ENCODE results near the gene PI4KA. TPM values are rescaled to one million over a fixed set of nuclear protein-coding genes. Genes with fewer than 3 reads are reported as not detected.

PI4KA gene
- total and polyA plus RNA-seq, 2 donors (not counting 1 experiment from before 2014, with no cell fraction given): 26.4 to 40.6 TPM

DNA sequence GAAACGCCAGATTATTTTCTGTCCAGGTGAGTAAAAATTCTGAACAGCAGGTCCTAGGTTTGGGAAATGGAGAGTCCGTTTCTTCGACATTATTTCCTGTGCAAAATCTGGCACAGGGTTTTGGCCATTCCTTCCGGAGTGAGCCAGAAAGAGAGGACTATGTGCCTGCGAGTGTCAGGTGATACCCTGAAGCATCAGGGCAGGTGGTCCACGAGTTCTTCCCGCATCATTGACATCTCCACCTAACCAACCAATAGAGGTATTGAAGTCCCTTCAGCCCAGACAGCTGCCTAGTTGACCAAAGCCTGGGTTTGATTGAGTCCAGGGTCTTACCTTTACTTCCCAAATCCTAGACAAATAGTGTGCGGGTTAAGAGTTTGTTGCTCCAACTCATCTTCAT, 1.0 kb upstream of the PI4KA start:
- H3K4me1 ChIP-seq (ENCODE audit: control insufficient read depth, extremely low read depth, insufficient read depth, low read length): peaks cover 5% of the 10 kb centered on the region
- H3K9me3 ChIP-seq (ENCODE audit: control insufficient read depth, insufficient read depth, low read depth, low read length): no peaks in the 10 kb centered on the region
- peak overlapping the region; percentile 91 to 98 (median 94) for H3K4me3 ChIP-seq (replicated peaks in 1 of 4; ENCODE audit: control extremely low read depth in 1 of 4, insufficient read depth in 1 of 4, low read depth in 3 of 4, low read length in 4 of 4)
- H3K27me3 ChIP-seq (ENCODE audit: control insufficient read depth, insufficient read depth, low read length): no peaks in the 10 kb centered on the region
- peak overlapping the region; percentile 84 for H3K9ac ChIP-seq (ENCODE audit: insufficient read depth, low read length)
- H4K20me1 ChIP-seq (ENCODE audit: control insufficient read depth, extremely low read depth, insufficient read depth, low read length): no peaks in the 10 kb centered on the region
- H2AFZ ChIP-seq (ENCODE audit: low read length): no peak overlapping the region
- peaks cover 3% of the 10 kb centered on the region for H3K36me3 ChIP-seq (ENCODE audit: control insufficient read depth, insufficient read depth, low read length)
- H3K4me2 ChIP-seq (ENCODE audit: extremely low read depth, insufficient read depth, low read length): peak overlapping the region; percentile 64
- TF ChIP-seq, protein P1, sequence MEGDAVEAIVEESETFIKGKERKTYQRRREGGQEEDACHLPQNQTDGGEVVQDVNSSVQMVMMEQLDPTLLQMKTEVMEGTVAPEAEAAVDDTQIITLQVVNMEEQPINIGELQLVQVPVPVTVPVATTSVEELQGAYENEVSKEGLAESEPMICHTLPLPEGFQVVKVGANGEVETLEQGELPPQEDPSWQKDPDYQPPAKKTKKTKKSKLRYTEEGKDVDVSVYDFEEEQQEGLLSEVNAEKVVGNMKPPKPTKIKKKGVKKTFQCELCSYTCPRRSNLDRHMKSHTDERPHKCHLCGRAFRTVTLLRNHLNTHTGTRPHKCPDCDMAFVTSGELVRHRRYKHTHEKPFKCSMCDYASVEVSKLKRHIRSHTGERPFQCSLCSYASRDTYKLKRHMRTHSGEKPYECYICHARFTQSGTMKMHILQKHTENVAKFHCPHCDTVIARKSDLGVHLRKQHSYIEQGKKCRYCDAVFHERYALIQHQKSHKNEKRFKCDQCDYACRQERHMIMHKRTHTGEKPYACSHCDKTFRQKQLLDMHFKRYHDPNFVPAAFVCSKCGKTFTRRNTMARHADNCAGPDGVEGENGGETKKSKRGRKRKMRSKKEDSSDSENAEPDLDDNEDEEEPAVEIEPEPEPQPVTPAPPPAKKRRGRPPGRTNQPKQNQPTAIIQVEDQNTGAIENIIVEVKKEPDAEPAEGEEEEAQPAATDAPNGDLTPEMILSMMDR (conservative IDR thresholded peaks at IDR 0.05 in 1 of 2, IDR thresholded peaks at IDR 0.05 in 1 of 2; ENCODE audit: low read depth in 1 of 2, low read length in 2 of 2): no peak
- no peak for TF ChIP-seq EZH2 (IDR thresholded peaks at IDR 0.05; ENCODE audit: low read length, missing control alignments)
- H3K27ac ChIP-seq (ENCODE audit: insufficient read depth, low read length): peak overlapping the region; percentile 81
- H3K79me2 ChIP-seq (ENCODE audit: control insufficient read depth, insufficient read depth, low read length): peaks cover 38% of the 10 kb centered on the region
- no peak for DNase-seq (ENCODE audit: low read depth in 2 of 2)

DNA sequence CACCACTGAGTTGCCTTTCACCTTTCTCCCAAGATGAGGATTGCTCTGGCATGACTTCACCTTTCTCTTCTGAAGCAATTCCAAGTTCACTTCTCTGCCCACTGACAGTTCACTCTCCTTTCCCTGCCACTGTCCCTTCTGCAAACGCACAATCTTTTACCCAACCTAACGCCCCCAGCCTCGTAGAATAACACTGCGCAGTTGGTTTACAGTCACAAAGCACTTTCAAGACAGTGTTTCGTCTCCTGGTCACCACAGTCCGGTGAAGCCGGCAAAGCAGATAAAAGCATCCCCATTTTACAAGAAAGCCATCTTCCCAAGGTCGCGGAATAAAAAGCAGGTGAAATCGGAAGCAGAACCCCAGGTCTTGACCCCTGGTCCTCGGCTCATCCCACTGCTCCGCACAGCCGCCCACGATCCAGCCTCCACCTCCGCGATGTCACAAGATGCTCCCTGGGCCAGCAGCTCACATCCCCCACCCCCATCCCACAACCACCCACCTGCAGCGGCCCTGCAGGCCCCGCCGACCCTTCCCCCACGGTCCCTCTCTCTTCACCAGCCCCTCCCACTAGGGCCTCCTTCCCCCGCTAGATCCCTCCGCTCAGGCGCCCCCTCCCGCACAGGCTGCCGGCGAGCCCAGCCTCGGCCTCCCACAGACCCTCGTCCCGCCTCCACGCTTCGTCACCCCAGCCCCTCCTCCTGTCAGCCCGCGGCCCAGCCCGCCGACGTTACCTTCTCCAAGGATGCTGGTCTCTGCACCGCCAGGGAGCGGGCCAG, 585 bp downstream of the PI4KA start:
- Histone ChIP-seq H3K4me2 (ENCODE audit: extremely low read depth, insufficient read depth, low read length) (peak overlapping the region; percentile 99), H3K9ac (ENCODE audit: insufficient read depth, low read length) (peak overlapping the region; percentile 88), H3K9me3 (ENCODE audit: control insufficient read depth, insufficient read depth, low read depth, low read length) (no peaks in the 10 kb centered on the region), H3K79me2 (ENCODE audit: control insufficient read depth, insufficient read depth, low read length) (peaks cover 53% of the 10 kb centered on the region), H3K36me3 (ENCODE audit: control insufficient read depth, insufficient read depth, low read length) (peaks cover 1% of the 10 kb centered on the region), H2AFZ (ENCODE audit: low read length) (peak overlapping the region; percentile 67), H3K27ac (ENCODE audit: insufficient read depth, low read length) (peak overlapping the region; percentile 84), H4K20me1 (ENCODE audit: control insufficient read depth, extremely low read depth, insufficient read depth, low read length) (no peaks in the 10 kb centered on the region), H3K4me1 (ENCODE audit: control insufficient read depth, extremely low read depth, insufficient read depth, low read length) (peaks cover 5% of the 10 kb centered on the region), H3K4me3 (replicated peaks in 1 of 4; ENCODE audit: control extremely low read depth in 1 of 4, insufficient read depth in 1 of 4, low read depth in 3 of 4, low read length in 4 of 4) (peak overlapping the region; percentile 82 to 95 (median 90)), H3K27me3 (ENCODE audit: control insufficient read depth, insufficient read depth, low read length) (no peaks in the 10 kb centered on the region)
- DNase-seq (ENCODE audit: low read depth in 2 of 2): peak; percentile 84 to 90
- TF ChIP-seq, protein P1 (conservative IDR thresholded peaks at IDR 0.05 in 1 of 2, IDR thresholded peaks at IDR 0.05 in 1 of 2; ENCODE audit: low read depth in 1 of 2, low read length in 2 of 2): no peak
- no peak for TF ChIP-seq EZH2 (IDR thresholded peaks at IDR 0.05; ENCODE audit: low read length, missing control alignments)

DNA sequence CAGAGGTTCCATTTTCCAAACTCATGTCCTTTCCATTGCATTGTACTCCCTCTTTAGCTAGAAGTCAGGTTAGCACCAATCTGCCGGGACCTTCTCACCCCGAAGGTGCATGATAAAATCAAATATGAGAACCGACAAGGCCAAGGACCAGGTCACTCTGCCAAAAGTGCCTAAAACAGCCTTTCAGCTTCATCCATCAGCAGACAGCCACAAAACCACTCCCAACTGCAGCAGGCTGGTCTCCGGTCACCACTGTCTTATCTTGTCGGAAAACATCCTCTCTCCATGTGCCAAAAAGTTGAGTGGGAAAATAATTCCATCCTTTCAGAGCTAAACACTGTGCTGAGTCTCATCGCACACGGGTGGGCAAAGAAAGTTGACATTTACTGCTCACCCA, 1.4 kb downstream of the PI4KA start:
- Histone ChIP-seq H4K20me1 (ENCODE audit: control insufficient read depth, extremely low read depth, insufficient read depth, low read length) (no peaks in the 10 kb centered on the region), H2AFZ (ENCODE audit: low read length) (no peak overlapping the region), H3K9ac (ENCODE audit: insufficient read depth, low read length) (no peak overlapping the region), H3K4me2 (ENCODE audit: extremely low read depth, insufficient read depth, low read length) (peak overlapping the region; percentile 99), H3K4me1 (ENCODE audit: control insufficient read depth, extremely low read depth, insufficient read depth, low read length) (peaks cover 5% of the 10 kb centered on the region), H3K36me3 (ENCODE audit: control insufficient read depth, insufficient read depth, low read length) (no peaks in the 10 kb centered on the region), H3K27ac (ENCODE audit: insufficient read depth, low read length) (peak overlapping the region; percentile 22), H3K79me2 (ENCODE audit: control insufficient read depth, insufficient read depth, low read length) (peaks cover 61% of the 10 kb centered on the region), H3K9me3 (ENCODE audit: control insufficient read depth, insufficient read depth, low read depth, low read length) (no peaks in the 10 kb centered on the region), H3K27me3 (ENCODE audit: control insufficient read depth, insufficient read depth, low read length) (no peaks in the 10 kb centered on the region), H3K4me3 (replicated peaks in 1 of 4; ENCODE audit: control extremely low read depth in 1 of 4, insufficient read depth in 1 of 4, low read depth in 3 of 4, low read length in 4 of 4) (peak overlapping the region; percentile 82 to 95 (median 90))
- DNase-seq (ENCODE audit: low read depth in 2 of 2): no peak
- TF ChIP-seq, protein P1 (conservative IDR thresholded peaks at IDR 0.05 in 1 of 2, IDR thresholded peaks at IDR 0.05 in 1 of 2; ENCODE audit: low read depth in 1 of 2, low read length in 2 of 2): no peak
- no peak for TF ChIP-seq EZH2 (IDR thresholded peaks at IDR 0.05; ENCODE audit: low read length, missing control alignments)
